Neuron (in vitro differentiated cells): ENCODE data around the gene GARIN5B.

Source experiments
- H2AFZ ChIP-seq: one replicate; pipeline ENCODE4 v1.6.1; 2013; ENCODE audit warnings: low read depth, mild to moderate bottlenecking, inconsistent platforms, low read length, moderate library complexity
- H3K27me3 ChIP-seq: one replicate; pipeline ENCODE4 v1.6.1; 2013; ENCODE audit warnings: low read length; ENCODE audit not compliant: insufficient read depth
- H3K36me3 ChIP-seq: one replicate; pipeline ENCODE4 v1.6.1; 2013; ENCODE audit warnings: low read length; ENCODE audit not compliant: insufficient read depth
- H3K4me1 ChIP-seq: one replicate; pipeline ENCODE4 v1.6.1; 2013; ENCODE audit warnings: low read length; ENCODE audit not compliant: insufficient read depth
- H3K4me3 ChIP-seq: 2 replicates; pipeline ENCODE4 v1.5.1; 2013; ENCODE audit warnings: mild to moderate bottlenecking, low read length, moderate library complexity
- H3K9me3 ChIP-seq: one replicate; pipeline ENCODE4 v1.6.1; 2013; ENCODE audit warnings: low read length

Gene GARIN5B

GRCh38 chr19:55370305-55370988 lies 7.4 kb upstream of the GARIN5B start, which contains the start of gene IL11:
Gene IL11 (minus strand): TSS chr19:55370463. CDS start chr19:55370310, 153 bp downstream.
- H3K27me3 ChIP-seq: peaks cover 24% of the 10 kb centered on the region
- peak within 1 kb of the TSS; percentile 41 for H3K4me3 ChIP-seq
- H3K9me3 ChIP-seq: no peaks in the 10 kb centered on the region
- no peaks in the 10 kb centered on the region for H3K36me3 ChIP-seq
- H2AFZ ChIP-seq: peak within 1 kb of the TSS; percentile 79
- peaks cover 38% of the 10 kb centered on the region for H3K4me1 ChIP-seq

GRCh38 chr19:55369653-55370304 lies 6.7 kb upstream of the GARIN5B start:
- Histone ChIP-seq H3K4me1 (peaks cover 38% of the 10 kb centered on the region), H3K4me3 (peak overlapping the region; percentile 41), H3K36me3 (no peaks in the 10 kb centered on the region), H3K27me3 (peaks cover 24% of the 10 kb centered on the region), H3K9me3 (no peaks in the 10 kb centered on the region), H2AFZ (peak overlapping the region; percentile 79)

GRCh38 chr19:55368701-55369563 lies 5.9 kb upstream of the GARIN5B start:
- Histone ChIP-seq H2AFZ (no peak overlapping the region), H3K27me3 (peaks cover 23% of the 10 kb centered on the region), H3K9me3 (no peaks in the 10 kb centered on the region), H3K36me3 (no peaks in the 10 kb centered on the region), H3K4me3 (no peak overlapping the region), H3K4me1 (peaks cover 30% of the 10 kb centered on the region)

GRCh38 chr19:55368106-55368505 lies 5.0 kb upstream of the GARIN5B start:
- Histone ChIP-seq H3K4me1 (peaks cover 23% of the 10 kb centered on the region), H3K36me3 (no peaks in the 10 kb centered on the region), H3K27me3 (peaks cover 18% of the 10 kb centered on the region), H2AFZ (no peak overlapping the region), H3K4me3 (no peak overlapping the region), H3K9me3 (no peaks in the 10 kb centered on the region)

- H3K4me1 ChIP-seq: peaks cover 11% of the 10 kb centered on the region
- H3K4me3 ChIP-seq: no peak overlapping the region
- H3K27me3 ChIP-seq: peaks cover 18% of the 10 kb centered on the region
- H2AFZ ChIP-seq: no peak overlapping the region
- H3K36me3 ChIP-seq: no peaks in the 10 kb centered on the region
- no peaks in the 10 kb centered on the region for H3K9me3 ChIP-seq
Observed at GRCh38 chr19:55366790-55367189, 3.7 kb upstream of the GARIN5B start.

GRCh38 chr19:55365964-55366363 lies 2.9 kb upstream of the GARIN5B start:
- Histone ChIP-seq H3K4me3 (no peak overlapping the region), H3K9me3 (no peaks in the 10 kb centered on the region), H2AFZ (no peak overlapping the region), H3K4me1 (peaks cover 9% of the 10 kb centered on the region), H3K27me3 (peaks cover 16% of the 10 kb centered on the region), H3K36me3 (no peaks in the 10 kb centered on the region)

- Histone ChIP-seq H2AFZ (no peak overlapping the region), H3K27me3 (peaks cover 13% of the 10 kb centered on the region), H3K36me3 (no peaks in the 10 kb centered on the region), H3K4me3 (no peak overlapping the region), H3K9me3 (no peaks in the 10 kb centered on the region), H3K4me1 (peaks cover 3% of the 10 kb centered on the region)
Observed at GRCh38 chr19:55365245-55365644, 2.2 kb upstream of the GARIN5B start.

GRCh38 chr19:55362174-55362989 lies 678 bp downstream of the GARIN5B start:
- no peaks in the 10 kb centered on the region for H3K36me3 ChIP-seq
- no peaks in the 10 kb centered on the region for H3K4me1 ChIP-seq
- H2AFZ ChIP-seq: no peak overlapping the region
- peaks cover 2% of the 10 kb centered on the region for H3K27me3 ChIP-seq
- no peaks in the 10 kb centered on the region for H3K9me3 ChIP-seq
- no peak overlapping the region for H3K4me3 ChIP-seq

GRCh38 chr19:55360902-55361301 lies 2.2 kb downstream of the GARIN5B start:
- no peak overlapping the region for H3K4me3 ChIP-seq
- no peaks in the 10 kb centered on the region for H3K36me3 ChIP-seq
- no peak overlapping the region for H2AFZ ChIP-seq
- no peaks in the 10 kb centered on the region for H3K4me1 ChIP-seq
- peaks cover 2% of the 10 kb centered on the region for H3K9me3 ChIP-seq
- peaks cover 16% of the 10 kb centered on the region for H3K27me3 ChIP-seq

- H3K9me3 ChIP-seq: peaks cover 2% of the 10 kb centered on the region
- H3K4me1 ChIP-seq: no peaks in the 10 kb centered on the region
- H3K27me3 ChIP-seq: peaks cover 28% of the 10 kb centered on the region
- no peaks in the 10 kb centered on the region for H3K36me3 ChIP-seq
- H3K4me3 ChIP-seq: no peak overlapping the region
- H2AFZ ChIP-seq: no peak overlapping the region
Observed at GRCh38 chr19:55358943-55359908, 3.8 kb downstream of the GARIN5B start.

- no peak overlapping the region for H2AFZ ChIP-seq
- no peak overlapping the region for H3K4me3 ChIP-seq
- peaks cover 35% of the 10 kb centered on the region for H3K27me3 ChIP-seq
- peaks cover 2% of the 10 kb centered on the region for H3K9me3 ChIP-seq
- H3K4me1 ChIP-seq: peaks cover 3% of the 10 kb centered on the region
- H3K36me3 ChIP-seq: no peaks in the 10 kb centered on the region
Observed at GRCh38 chr19:55358493-55358892, 4.6 kb downstream of the GARIN5B start.
